NCI-H1105 treated with DMSO at 0.1 percent for 48 hours (cell line): Measurements from ENCODE around the gene ASB13.
A peak's percentile ranks its signal among the peaks of the same experiment; 100 is the strongest.

ENCODE experiments used
- DNase-seq: peaks from one replicate; lab custom pipeline; 2025; lab: John Stamatoyannopoulos, UW

ASB13 gene

DNA sequence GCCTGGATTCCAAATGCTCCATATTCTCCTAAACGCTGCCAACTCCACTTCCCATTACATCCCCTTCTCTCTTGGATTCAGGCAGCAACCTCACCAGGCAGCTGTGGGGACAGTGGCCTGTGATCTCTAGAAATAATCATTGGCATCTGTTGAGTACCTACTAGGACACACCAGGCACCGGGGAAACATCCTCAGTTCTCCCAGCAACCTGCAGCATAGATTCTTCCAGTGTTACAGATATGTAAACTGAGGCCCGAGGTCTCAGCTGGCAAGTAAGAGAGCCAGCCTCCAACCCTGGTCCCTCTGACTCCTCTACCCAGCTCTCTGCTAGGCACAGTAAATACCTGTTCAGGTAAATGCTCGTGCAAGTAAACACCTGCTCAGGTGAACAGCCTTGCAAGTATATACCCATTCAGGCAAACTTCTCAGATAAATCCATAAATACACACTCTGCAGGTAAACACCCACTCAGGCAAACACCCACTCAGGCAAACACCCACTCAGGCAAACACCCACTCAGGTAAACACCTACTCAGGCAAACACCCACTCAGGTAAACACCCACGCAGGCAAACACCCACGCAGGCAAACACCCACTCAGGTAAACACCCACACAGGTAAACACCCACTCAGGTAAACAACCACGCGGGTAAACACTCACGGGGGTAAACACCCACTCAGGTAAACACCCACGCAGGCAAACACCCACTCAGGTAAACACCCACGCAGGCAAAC lies 18.7 kb downstream of the ASB13 start:
- no peak for DNase-seq

DNA sequence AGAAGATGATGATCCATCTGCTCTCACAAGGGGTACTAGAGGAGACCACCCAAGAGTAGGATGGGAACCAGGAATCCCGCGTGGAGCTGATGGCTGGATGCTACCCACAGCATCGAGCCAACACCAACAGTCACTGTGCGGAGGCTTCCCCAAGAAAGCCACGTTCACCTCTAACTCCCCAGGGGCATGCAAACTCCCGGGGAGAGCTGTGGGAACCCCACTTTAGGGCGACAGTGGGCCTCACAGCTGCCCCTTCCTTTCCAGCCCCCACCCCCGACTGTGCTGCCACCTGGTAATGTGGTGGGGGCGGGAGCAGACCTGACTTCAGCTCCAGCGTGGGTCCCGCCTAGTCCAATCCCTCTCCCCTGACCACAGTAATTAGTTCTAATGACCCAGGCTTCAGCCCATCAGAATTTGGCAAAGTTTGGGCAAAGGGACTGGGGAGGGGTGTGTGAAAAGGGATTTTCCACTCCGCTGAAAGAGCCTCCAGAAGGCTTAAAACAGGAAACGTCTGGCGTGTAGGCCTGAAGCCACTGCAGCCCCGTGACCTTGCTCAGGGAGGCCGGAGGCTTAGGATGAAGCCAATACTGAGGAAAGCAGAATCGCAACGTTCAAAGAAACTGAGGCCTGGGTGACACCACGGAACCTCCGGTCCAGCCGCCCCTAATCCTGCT lies 20.3 kb downstream of the ASB13 start:
- no peak for DNase-seq

DNA sequence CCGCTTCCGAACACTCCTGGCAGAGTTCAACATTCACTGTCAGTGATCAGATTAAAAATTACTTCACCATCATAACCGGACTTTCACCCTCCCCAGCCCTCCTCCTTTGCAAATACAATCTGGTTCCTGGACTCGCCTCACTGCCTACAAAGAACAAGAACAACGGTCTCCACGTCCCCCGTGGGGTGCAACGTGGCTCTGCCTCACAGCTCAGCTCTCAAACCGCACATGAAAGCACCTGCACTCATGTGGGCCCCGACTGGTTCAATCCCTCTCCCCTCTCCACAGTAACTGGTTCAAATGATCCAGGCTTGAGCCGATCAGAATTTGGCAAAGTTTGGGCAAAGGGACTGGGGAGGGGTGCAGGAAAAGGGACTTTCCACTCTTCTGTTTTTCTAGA lies 21.0 kb downstream of the ASB13 start:
- no peak for DNase-seq

DNA sequence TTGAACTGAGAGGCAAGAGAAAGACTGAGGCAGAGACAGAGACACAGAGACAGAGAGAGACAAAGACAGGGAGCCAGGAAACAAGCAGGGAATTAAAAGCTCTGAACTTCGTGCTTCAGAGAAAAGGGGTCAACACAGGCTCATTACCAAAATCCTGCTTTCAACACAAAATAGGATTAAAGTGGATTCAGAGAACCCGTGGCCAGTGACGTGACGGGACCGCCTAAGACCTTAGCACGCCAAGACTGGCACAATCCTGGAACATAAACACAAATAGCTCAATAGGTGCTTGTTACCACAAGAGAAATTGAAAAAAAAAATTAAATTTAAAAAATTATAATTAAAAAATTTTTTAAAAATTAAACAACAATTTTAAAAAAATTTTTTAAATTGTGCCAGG lies 21.5 kb downstream of the ASB13 start:
- DNase-seq = no peak

DNA sequence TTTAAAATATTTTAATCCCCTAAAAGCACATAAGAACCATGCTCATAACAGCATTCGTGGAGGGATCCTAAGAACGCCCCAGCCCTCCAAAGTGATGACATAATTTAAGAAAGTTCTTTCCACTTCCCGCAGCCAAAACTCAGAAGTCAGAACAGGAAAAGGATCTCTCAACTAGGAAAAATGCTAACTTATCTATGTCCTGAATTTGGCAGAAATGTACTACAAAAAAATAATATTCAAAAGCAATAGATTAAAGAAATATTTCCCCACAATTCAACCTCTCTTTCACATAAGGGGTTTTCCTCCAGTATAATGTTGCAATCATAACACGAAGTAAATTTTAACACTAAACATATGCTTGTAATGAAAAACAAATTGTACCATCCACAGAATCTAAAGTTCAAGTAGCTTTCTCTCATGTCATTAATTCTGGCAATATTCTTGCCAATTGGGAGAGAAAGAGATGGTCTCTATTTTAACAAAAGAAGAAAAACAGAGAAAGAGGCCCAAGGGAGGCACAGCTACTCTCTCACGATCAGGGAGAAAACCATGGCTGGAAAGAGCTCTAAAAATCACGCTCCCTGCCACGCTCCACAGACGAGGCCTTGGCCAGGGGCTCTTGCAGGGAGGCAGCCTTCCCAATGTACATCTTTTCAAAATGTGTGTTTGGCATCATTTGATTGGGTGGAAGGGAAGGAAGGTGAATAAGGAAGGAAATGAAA lies 22.9 kb downstream of the ASB13 start:
- no peak for DNase-seq

DNA sequence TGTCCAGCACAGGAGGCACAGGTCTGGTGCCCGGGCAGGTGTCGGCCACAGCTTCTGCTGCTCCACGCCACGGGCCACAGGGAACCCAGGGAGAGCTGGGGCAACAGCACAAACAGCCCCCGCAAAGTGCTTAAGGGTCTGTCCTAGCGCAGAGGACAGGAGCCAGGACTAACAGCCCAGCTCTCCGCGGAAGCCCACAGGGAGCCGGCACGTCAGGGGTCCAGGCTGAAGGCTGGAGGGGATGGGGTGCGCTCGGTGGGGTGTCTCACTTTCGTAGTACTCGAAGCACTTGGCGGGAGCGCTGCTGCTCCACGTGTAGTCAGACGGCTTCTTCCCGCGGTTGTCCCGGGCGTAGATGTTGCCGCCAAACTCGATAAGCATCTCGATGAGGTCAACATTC lies 24.9 kb downstream of the ASB13 start:
- no peak for DNase-seq

DNA sequence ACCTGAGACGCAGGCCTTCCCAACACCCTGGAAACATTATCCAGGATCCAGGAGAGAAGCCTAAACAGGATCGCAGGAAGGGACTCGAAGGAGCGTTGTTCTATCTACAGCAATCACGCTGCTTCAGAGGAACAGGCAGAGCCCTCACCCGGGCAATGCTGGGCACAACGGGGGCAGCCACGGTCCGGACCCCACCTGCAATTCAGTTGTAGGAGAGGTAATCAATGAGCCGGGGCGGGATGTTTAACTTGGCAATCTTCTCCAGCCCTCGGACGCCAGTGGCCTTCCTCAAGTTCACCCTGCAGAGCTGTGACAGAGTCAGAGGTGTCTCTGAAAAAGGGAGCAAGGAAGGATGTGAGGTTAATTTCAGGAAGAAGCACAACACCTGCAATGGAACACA lies 25.9 kb downstream of the ASB13 start:
- no peak for DNase-seq

DNA sequence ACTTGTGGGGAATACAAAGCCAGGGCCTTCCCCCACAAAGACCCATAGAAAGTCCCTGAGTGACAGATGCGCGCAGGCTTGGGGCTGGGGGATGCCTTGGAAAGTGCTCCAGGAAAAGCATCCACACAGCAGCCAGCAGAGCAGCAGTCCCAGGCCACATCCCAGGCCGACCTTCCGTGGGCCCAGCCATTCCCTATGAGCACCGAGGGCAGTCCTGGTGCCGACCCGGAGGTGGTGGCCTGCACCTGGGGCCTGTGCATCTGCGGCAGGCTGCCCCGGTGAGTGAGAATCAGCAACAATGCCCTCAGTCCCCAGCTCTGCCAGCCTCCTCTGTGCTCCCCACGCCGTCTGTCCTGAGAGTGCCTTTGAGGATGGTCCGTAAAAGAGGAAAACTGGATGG lies 26.4 kb downstream of the ASB13 start:
- DNase-seq = no peak

DNA sequence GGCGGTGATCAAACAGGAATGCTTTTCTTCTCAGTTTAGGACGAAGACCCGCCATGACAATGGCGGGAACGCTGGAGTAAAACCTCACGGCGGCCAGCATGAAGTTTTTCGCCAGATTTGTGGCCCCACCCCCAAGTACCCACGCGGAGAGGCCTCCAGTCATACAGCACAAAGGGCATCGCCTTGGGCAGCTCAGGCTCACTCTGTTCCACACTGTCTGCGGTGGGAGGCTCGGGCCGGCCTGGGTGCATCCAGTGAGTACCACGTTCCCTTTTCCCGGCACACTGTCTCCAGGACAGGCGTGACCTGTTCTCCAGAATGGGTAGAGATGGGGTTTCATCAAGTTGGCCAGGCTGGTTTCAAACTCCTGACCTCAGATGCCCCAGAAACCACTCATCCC lies 27.3 kb downstream of the ASB13 start:
- DNase-seq = no peak

DNA sequence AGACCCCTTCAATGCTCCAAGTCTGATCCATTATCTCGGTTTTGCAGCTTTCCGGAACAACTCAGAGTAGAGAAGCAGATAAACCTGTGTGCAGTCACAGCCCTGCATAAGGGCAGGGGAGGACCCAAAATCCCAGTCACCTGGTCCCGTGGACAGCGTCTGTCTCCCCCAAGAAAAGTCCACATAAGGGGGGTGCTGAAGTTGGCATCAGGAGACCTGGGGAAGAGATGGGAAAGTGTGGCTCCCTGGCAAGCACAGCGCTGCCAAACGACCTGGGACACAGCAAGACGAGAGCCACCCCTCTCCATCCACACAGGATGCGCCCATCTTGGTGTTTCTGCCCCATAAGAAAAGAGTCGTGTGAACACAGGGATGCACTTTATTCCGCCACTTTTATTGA lies 27.9 kb downstream of the ASB13 start:
- no peak for DNase-seq

DNA sequence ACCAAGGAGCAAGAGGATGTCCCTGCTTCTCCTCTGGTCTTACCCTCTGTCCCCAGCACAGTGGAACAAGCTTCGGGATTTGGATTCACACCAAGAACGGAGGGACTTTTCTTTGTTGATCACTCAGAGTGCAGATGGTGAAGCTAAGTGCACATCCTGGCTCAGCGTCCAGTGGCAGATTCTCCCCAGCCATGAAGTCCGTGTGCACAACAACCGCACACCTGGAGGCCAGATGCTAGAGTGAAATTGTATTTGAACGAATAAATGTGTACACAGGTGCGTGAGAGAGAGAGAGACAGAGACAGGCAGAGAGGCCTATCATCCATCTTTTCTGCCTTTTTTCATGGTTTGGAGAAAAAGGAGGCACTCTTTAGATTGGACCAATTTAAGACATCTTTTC lies 31.5 kb downstream of the ASB13 start:
- DNase-seq = no peak

DNA sequence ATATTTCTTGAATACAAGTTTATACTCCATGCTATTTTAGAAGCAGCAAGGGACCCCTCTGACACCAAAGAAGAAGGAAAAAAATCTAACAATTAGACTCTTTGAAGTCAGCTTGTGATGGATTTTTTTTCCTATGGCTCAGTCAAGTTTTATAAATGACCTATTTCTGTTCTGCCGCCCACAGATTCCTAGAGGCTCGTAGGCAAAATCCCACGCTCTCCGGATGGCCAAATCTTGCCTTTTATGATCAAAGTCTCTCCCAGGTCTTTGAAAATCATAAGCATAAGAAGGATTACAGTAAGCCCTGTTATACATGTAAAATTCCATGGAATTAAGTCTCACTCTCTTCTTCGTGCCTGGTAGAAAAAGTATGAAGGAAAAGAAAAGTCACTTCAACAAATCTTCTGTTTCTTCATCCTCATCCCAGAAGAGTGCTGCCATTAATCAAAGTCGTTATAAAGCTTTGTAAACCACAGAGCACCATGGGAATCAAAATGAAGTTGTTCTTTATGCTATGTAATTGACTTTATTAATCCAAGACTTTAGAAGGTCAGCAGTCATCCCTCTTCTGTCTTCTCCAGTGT lies 33.1 kb downstream of the ASB13 start:
- no peak for DNase-seq

DNA sequence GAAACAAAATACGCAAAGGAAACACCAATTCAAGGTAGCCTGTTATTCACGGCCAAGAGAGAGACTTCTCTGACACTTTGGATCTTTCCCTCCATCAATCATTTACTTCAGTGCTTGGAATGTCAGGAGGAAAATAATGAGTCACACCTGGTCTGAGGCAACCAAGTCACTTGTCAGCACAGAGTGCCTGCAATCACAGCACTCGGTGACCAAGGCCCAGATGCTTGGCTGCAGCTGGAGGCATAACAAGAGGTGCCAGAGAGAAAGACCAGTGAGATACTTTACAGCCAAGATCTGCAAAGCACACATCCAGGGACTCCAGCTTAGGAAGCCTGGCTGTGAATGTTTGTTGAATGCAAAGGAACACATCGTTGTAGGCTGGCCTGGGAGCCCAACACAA lies 33.9 kb downstream of the ASB13 start:
- DNase-seq = no peak

DNA sequence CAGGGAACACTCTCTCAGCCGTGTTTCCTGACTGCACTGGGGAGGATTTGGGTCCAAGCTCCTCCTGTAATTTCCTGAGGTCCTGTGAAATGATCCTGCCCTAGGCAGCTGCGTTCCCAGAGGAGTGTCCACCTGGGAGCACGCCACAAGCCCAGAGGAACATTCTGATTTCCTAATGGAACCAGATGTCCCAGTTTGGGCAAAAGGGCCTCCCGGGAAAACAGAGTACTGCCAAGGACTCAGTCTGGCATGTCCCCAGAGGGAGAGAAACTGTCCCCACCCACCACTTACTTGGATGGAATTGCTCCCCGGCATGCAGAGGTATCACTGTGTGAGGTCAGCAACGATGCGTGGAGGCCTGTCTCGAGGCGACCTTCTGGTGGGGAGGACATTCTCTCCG lies 34.5 kb downstream of the ASB13 start:
- no peak for DNase-seq

DNA sequence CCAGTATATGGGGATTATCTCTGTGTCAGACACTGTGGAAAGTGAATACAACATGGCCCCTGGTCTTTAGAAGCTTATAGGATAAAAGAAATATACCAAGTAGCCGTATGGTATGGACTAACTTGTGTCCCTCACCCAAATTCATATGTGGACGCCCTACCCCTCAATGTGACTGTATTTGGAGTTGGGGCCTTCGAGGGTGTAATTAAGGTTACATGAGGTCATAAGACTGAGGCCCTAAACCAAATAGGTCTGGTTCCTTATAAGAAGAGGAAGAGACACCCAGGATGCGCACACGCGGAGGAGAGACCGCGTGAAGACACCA lies 36.3 kb downstream of the ASB13 start:
- no peak for DNase-seq

DNA sequence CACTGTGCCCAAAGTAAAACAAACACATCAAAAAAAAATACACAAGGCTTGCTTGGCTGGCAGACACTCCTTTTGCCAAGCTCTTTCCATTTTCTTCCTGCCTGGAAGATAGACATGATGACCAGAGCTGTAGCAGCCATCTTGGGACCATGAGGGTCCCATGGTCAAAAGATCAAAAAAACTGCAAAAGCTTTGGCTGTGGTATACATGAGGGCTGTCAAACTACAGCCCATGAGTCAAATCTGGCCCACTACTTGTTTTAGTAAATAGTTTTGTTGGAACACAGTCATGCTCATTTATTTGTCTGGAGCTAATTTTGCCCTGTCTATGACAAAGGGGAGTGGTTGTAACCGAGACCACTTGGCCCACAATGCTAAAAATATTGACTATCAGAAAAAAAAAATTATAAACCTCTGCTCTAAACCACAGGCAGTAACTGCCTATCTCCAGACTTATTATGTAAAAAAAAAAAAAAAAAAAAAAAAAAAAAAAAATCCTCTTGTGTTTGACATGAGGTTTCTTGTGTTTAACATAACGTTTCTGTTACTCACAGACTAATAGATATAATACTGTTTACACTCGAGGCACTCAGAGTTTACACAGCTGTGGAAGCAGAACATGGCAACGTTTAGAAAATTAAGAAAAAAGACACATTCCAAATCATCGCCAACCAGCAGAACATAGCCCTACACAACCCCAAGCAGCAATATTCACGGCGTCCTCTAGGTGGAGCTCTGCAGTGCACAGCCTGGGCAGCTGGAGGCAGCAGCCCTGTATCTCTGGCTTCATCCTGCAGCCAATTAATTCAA lies 36.9 kb downstream of the ASB13 start:
- peak; percentile 1 for DNase-seq

DNA sequence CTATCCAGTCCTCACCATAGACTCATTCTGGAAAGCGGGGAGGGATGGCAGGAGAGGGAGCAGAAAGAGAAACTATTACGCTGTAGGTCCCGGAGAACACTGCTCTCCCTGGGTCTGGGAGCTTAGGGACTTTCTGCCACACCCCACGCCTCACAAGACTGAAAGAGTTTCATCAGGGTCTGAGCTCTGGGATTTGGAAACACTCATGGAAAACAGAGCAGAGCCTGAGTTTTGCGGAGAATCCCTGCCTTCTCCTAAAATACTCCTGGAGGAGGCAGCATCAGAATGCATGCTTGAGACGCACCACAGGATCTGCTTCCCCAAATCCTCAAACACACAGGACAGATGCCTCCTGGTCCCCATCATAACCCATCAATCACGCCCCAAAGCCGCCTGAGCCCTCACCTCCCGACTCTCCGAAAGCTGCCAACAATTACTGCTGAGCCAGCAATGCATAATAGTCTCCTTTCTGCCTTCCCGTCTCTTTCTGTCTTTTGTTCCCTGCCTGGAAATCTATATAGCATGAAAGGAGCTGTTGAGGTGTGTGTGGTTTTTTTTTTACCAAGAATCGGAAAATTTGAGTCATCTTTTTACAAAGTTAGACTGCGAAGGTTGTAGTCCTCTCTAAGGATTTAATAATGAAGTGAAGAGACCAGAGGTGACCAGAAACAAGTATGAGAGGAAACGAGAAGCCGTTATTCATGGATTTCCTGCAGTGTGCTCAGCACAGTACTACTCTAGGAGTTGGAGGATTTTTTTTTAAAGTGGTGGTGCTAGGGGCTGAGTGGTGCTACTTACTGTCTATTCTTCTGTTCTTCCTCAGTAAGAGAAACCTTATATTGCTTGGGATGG lies 37.7 kb downstream of the ASB13 start:
- no peak for DNase-seq

DNA sequence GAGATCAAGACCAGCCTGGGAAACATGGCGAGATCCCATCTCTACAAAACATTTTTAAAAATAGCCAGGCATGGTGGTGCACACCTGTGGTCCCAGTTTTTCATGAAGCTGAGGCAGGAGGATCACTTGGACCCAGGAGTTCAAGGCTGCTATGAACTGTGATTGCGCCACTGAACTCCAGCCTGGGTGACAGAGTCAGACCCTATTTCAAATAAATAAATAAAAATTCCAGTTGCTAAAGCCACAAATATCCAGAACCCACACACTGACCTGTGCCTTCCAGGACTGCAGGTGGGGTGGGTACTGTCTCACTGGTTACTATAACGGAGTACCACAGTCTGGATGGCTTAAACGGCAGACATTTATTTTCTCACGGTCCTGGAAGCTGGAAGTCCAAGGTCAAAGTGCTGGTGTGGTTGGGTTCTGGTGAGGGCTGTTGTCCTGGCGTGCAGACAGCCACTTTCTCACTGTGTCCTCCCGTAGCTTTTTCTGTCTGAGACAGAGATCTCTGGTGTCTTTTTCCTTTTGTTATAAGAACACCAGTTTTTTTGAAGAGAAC lies 38.8 kb downstream of the ASB13 start:
- no peak for DNase-seq

DNA sequence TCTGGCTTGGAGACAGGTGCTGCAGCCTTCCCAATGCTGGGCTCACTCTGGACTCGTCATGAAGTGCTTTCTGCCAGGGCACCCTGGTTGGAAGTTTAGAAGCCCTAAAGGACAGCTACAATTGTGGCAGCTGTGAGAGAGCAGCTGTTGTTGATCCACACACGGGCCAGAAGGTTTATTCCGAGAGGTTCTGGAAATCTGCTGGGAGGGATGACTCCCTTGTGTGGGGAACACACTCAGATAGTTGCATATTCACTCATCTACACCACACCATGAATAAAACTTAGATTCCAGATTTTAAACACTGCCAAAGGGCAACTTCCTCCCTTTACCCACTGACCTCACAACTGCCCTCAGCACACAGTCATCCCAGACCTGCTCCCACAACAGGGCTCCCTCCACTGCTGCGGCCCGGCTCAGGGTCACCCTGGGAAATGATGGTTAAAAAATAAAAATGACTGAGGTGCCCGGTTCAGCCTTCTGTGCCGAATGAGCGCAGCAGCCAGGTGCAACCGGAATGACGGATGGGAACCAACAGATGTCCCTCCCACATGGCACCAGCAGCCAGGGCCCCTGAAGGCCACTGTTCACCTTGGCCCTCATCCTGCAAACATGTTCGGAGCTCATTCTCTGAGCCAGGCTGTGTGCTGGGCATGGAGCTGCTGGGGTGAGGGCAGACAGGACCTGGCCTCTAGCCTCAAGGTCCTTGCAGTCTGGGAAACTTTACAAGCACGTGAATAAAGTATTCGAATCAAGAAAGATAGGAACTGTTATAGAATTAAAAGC lies 40.2 kb downstream of the ASB13 start:
- no peak for DNase-seq

DNA sequence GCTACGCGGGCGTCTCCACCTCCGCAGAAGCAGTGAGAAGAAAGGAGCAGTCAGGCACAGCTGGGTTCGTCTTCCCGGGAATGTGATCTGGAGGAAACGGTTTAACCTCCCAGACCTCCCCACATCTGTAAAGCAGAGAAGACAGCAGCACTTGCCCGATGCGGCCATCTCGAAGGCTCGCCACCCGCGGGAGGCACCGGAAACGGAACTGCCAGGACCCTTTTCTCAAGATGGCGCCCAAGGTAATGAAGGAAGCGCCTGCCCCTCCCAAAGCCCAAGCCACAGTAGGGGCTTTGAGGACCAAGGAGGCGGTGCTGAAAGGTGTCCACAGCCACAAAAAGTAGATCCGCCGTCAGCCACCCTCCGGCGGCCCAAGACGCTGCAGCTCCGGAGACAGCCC lies 41.7 kb downstream of the ASB13 start:
- DNase-seq = no peak
